K562 (cell line): ENCODE measurements around the gene TRIP12. TPM values are rescaled to one million over a fixed set of nuclear protein-coding genes. Genes with fewer than 3 reads are reported as not detected.

Experiments
- C11orf30 ChIP-seq: fragments of 450-650 bp; IDR thresholded peaks from 2 replicates; pipeline ENCODE4 v1.6.1; 2016; ENCODE audit warnings: low read depth, mild to moderate bottlenecking
- E4F1 ChIP-seq: fragments of 250-450 bp; sonication (Bioruptor Pico); IDR thresholded peaks from 2 replicates; pipeline ENCODE4 v1.5.0; 2021; ENCODE audit warnings: mild to moderate bottlenecking, borderline replicate concordance
- JUN ChIP-seq, 2 experiments: sonication (generic) in 1 of 2; formaldehyde crosslinking in 1 of 2; IDR thresholded peaks; 2 replicates each; pipeline versions ENCODE4 v1.6.1 to v1.8.0; 2012 to 2022; ENCODE audit warnings: borderline replicate concordance in 2 of 2, mild to moderate bottlenecking in 2 of 2, improper control_type of control experiment in 1 of 2, low read depth in 1 of 2, low read length in 1 of 2, missing genetic modification reagents in 1 of 2
- MAFG ChIP-seq: fragments of 450-650 bp; conservative IDR thresholded peaks from 2 replicates; pipeline ENCODE4 v1.6.1; 2016; ENCODE audit warnings: missing genetic modification characterization, missing compliant biosample characterization
- MAFK ChIP-seq: IDR thresholded peaks from 2 replicates; pipeline ENCODE4 v1.6.1; 2011; ENCODE audit warnings: low read length, improper control_type of control experiment
- ZNF316 ChIP-seq: fragments of 450-650 bp; IDR thresholded peaks from 2 replicates; pipeline ENCODE4 v1.6.1; 2016
- ZNF398 ChIP-seq: fragments of 250-450 bp; sonication (Bioruptor Pico); IDR thresholded peaks from 2 replicates; pipeline ENCODE4 v1.8.0; 2021; ENCODE audit warnings: moderate library complexity, mild to moderate bottlenecking, inconsistent platforms
- ZNF407 ChIP-seq: fragments of 450-650 bp; IDR thresholded peaks from 2 replicates; pipeline ENCODE4 v1.6.1; 2016; ENCODE audit warnings: low read depth
- ZNF609 ChIP-seq: sonication (generic); formaldehyde crosslinking; IDR thresholded peaks from 2 replicates; pipeline ENCODE4 v1.8.1; 2023; ENCODE audit warnings: missing genetic modification reagents, mild to moderate bottlenecking, borderline replicate concordance
- ZNF696 ChIP-seq: fragments of 250-450 bp; sonication (Bioruptor Pico); conservative IDR thresholded peaks from 2 replicates; pipeline ENCODE4 v1.4.0; 2020; ENCODE audit warnings: mild to moderate bottlenecking, moderate library complexity
- polyA plus RNA-seq, 8 experiments: library from polyadenylated mRNA; depleted of rRNA in 4 of 8; stranded (reverse) in 5 of 8; unstranded in 3 of 8; fragments of >200 nt; fragmentation: Nextera tagmentation in 2 of 8; fragmentation: Illumina TruSeq in 1 of 8; extraction: Ambion mirVana in 2 of 8; extraction: Trizol in 1 of 8; gene quantifications; 2 replicates each; pipeline versions ENCODE4 v1.2.1 to v1.2.3, GENCODE V29; 2011 to 2014; ENCODE audit warnings: inconsistent platforms in 1 of 8, missing spikeins in 1 of 8
- total RNA-seq, 7 experiments: library from RNA; depleted of rRNA in 6 of 7; stranded (reverse); fragments of >200 nt in 6 of 7; fragmentation: Illumina TruSeq in 2 of 7; extraction: Trizol in 2 of 7; gene quantifications; 2 replicates each; pipeline versions ENCODE4 v1.2.1 to v1.2.3, GENCODE V29; 2011 to 2021; ENCODE audit warnings: low replicate concordance in 1 of 7

Gene TRIP12
- total and polyA plus RNA-seq, 9 of the 15 experiments (the other 6 are each of a cell fraction or from before 2014, with no cell fraction given) = 15.2 to 131 (median 80.1) TPM

- peak; percentile 49; the same call in 1 of the 2 replicates for TF ChIP-seq MAFG
- TF ChIP-seq ZNF609 (CRISPR knock-in tag) = no peak
- TF ChIP-seq ZNF696 = no peak
- no peak for TF ChIP-seq ZNF407
- TF ChIP-seq JUN (IDR thresholded peaks at IDR 0.05; ENCODE audit: borderline replicate concordance, low read depth, low read length) = no peak
- no peak for TF ChIP-seq JUN (CRISPR knock-in tag; IDR thresholded peaks at IDR 0.05; ENCODE audit: borderline replicate concordance)
- no peak for TF ChIP-seq ZNF398 (CRISPR knock-in tag)
- TF ChIP-seq C11orf30 = peak; percentile 35; the same call in 1 of the 2 replicates
- no peak for TF ChIP-seq E4F1 (CRISPR knock-in tag)
- TF ChIP-seq ZNF316 = peak; percentile 77
- peak; percentile 58 for TF ChIP-seq MAFK
Measured at GRCh38 chr2:229860334-229860733, 61.5 kb downstream of the TRIP12 start (continued).
